ENCODE data around the gene PRRG2.

DNA sequence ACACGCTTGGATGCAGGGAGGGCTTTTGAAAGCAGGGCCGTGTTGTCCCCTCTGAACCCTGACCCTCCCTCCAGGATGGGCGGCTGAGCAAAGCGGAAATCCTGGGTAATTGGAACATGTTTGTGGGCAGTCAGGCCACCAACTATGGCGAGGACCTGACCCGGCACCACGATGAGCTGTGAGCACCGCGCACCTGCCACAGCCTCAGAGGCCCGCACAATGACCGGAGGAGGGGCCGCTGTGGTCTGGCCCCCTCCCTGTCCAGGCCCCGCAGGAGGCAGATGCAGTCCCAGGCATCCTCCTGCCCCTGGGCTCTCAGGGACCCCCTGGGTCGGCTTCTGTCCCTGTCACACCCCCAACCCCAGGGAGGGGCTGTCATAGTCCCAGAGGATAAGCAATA, 38.1 kb upstream of the PRRG2 start:
- no peak for TF ChIP-seq POLR2A (IDR thresholded peaks at IDR 0.05)
- TF ChIP-seq, protein P1, sequence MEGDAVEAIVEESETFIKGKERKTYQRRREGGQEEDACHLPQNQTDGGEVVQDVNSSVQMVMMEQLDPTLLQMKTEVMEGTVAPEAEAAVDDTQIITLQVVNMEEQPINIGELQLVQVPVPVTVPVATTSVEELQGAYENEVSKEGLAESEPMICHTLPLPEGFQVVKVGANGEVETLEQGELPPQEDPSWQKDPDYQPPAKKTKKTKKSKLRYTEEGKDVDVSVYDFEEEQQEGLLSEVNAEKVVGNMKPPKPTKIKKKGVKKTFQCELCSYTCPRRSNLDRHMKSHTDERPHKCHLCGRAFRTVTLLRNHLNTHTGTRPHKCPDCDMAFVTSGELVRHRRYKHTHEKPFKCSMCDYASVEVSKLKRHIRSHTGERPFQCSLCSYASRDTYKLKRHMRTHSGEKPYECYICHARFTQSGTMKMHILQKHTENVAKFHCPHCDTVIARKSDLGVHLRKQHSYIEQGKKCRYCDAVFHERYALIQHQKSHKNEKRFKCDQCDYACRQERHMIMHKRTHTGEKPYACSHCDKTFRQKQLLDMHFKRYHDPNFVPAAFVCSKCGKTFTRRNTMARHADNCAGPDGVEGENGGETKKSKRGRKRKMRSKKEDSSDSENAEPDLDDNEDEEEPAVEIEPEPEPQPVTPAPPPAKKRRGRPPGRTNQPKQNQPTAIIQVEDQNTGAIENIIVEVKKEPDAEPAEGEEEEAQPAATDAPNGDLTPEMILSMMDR (IDR thresholded peaks at IDR 0.05) = no peak

Data from body of pancreas (tissue), 4 donors.